H7 (cell line): ENCODE measurements around the gene TRIP6. TPM values are rescaled to one million over a fixed set of nuclear protein-coding genes. Genes with fewer than 3 reads are reported as not detected.

Experiments
- DNase-seq: peaks from one replicate; pipeline ENCODE4 v3.0.0; 2012
- H3K27me3 ChIP-seq: 2 replicates; pipeline ENCODE4 v1.6.0; 2011; ENCODE audit warnings: mild to moderate bottlenecking, low read length; ENCODE audit not compliant: control insufficient read depth, insufficient read depth
- H3K36me3 ChIP-seq: replicated peaks from 2 replicates; pipeline ENCODE4 v1.5.1; 2011; ENCODE audit warnings: low read length; ENCODE audit not compliant: control insufficient read depth, insufficient read depth
- H3K4me3 ChIP-seq: 2 replicates; pipeline ENCODE4 v1.5.1; 2011; ENCODE audit warnings: low read depth, mild to moderate bottlenecking, control low read depth, low read length, moderate library complexity; ENCODE audit not compliant: insufficient read depth
- total RNA-seq: library from RNA; depleted of rRNA; stranded (reverse); fragments of >200 nt; shearing (Covaris generic); gene quantifications from 2 replicates; pipeline ENCODE4 v1.2.3, GENCODE V29; 2014; rRNA removed

TRIP6 gene
- total RNA-seq = 95.7 and 118 TPM in 2 replicates

- Histone ChIP-seq H3K27me3 (no peaks in the 10 kb centered on the region), H3K4me3 (peak within 1 kb of the TSS; percentile 96), H3K36me3 (peaks cover 24% of the 10 kb centered on the region)
- DNase-seq = peak; percentile 99
These were observed at the start of gene TRIP6 for GRCh38 chr7:100867040-100867775. Gene TRIP6, plus strand, starts transcription at chr7:100867387. Its CDS starts 111 bp downstream, at chr7:100867498.

- peaks cover 62% of the 10 kb centered on the region for H3K36me3 ChIP-seq
These were observed 48.8 kb upstream of the TRIP6 start for GRCh38 chr7:100818366-100818765.

GRCh38 chr7:100818825-100819224 is 48.4 kb upstream of the TRIP6 start:
- Histone ChIP-seq H3K27me3 (no peaks in the 10 kb centered on the region), H3K36me3 (peaks cover 59% of the 10 kb centered on the region), H3K4me3 (no peak overlapping the region)
- DNase-seq = peak; percentile 22

More at GRCh38 chr7:100818366-100818765, 48.8 kb upstream of the TRIP6 start:
- Histone ChIP-seq H3K27me3 (no peaks in the 10 kb centered on the region), H3K4me3 (no peak overlapping the region)
- peak; percentile 39 for DNase-seq

- Histone ChIP-seq H3K36me3 (peaks cover 60% of the 10 kb centered on the region), H3K4me3 (no peak overlapping the region), H3K27me3 (no peaks in the 10 kb centered on the region)
- peak; percentile 62 for DNase-seq
These were observed 47.6 kb upstream of the TRIP6 start for GRCh38 chr7:100819586-100819985.

- peak; percentile 40 for DNase-seq
- Histone ChIP-seq H3K27me3 (no peaks in the 10 kb centered on the region), H3K4me3 (no peak overlapping the region), H3K36me3 (peaks cover 45% of the 10 kb centered on the region)
These were observed 44.7 kb upstream of the TRIP6 start for GRCh38 chr7:100822236-100823139.

GRCh38 chr7:100823140-100823525 is 44.1 kb upstream of the TRIP6 start:
- DNase-seq = peak; percentile 46
- Histone ChIP-seq H3K27me3 (no peaks in the 10 kb centered on the region), H3K4me3 (no peak overlapping the region), H3K36me3 (peaks cover 45% of the 10 kb centered on the region)

- DNase-seq = peak; percentile 32
- no peak overlapping the region for H3K4me3 ChIP-seq
- H3K27me3 ChIP-seq = no peaks in the 10 kb centered on the region
- H3K36me3 ChIP-seq = peaks cover 42% of the 10 kb centered on the region
These were observed 43.7 kb upstream of the TRIP6 start for GRCh38 chr7:100823534-100823933.

- DNase-seq = peak; percentile 60
- Histone ChIP-seq H3K4me3 (peak overlapping the region; percentile 95), H3K36me3 (peaks cover 34% of the 10 kb centered on the region), H3K27me3 (no peaks in the 10 kb centered on the region)
These were observed 42.5 kb upstream of the TRIP6 start for GRCh38 chr7:100824499-100825214.

- peak; percentile 57 for DNase-seq
- Histone ChIP-seq H3K27me3 (no peaks in the 10 kb centered on the region), H3K36me3 (peaks cover 28% of the 10 kb centered on the region), H3K4me3 (peak overlapping the region; percentile 95)
These were observed 41.9 kb upstream of the TRIP6 start for GRCh38 chr7:100825215-100825671.

- no peaks in the 10 kb centered on the region for H3K27me3 ChIP-seq
- peak; percentile 60 for DNase-seq
- peaks cover 21% of the 10 kb centered on the region for H3K36me3 ChIP-seq
- peak overlapping the region; percentile 95 for H3K4me3 ChIP-seq
These were observed 41.3 kb upstream of the TRIP6 start for GRCh38 chr7:100825751-100826513.

GRCh38 chr7:100826514-100827329 is 40.5 kb upstream of the TRIP6 start:
- Histone ChIP-seq H3K27me3 (no peaks in the 10 kb centered on the region), H3K4me3 (peak overlapping the region; percentile 95), H3K36me3 (peaks cover 19% of the 10 kb centered on the region)
- DNase-seq = peak; percentile 79

GRCh38 chr7:100827330-100828226 is 39.6 kb upstream of the TRIP6 start, which contains the start of gene EPHB4:
Gene EPHB4, minus strand, starts transcription at chr7:100827523. Its CDS starts 493 bp downstream, at chr7:100827030.
- DNase-seq = peak; percentile 97
- no peaks in the 10 kb centered on the region for H3K27me3 ChIP-seq
- peaks cover 12% of the 10 kb centered on the region for H3K36me3 ChIP-seq
- H3K4me3 ChIP-seq = peak within 1 kb of the TSS; percentile 95
